ENCODE data around the gene RGS17.
"Not testable (repeated sequence)": the region's sequence is repeated elsewhere in the genome, so short reads cannot be mapped to it uniquely, and the experiment has no call there.

Gene RGS17

GRCh38 chr6:153131037-153131981 lies at the start of gene RGS17:
Gene RGS17, minus strand, starts transcription at chr6:153131282. Its CDS starts 87,264 bp downstream, at chr6:153044018.
- no peak for FAIRE-seq

- FAIRE-seq: no peak
Measured at GRCh38 chr6:153172815-153173214, 41.7 kb upstream of the RGS17 start.

- no peak for FAIRE-seq
Measured at GRCh38 chr6:153170511-153170910, 39.4 kb upstream of the RGS17 start.

- FAIRE-seq: no peak
Measured at GRCh38 chr6:153167907-153168306, 36.8 kb upstream of the RGS17 start.

GRCh38 chr6:153167061-153167891 lies 36.2 kb upstream of the RGS17 start:
- FAIRE-seq: no peak

GRCh38 chr6:153162646-153163045 lies 31.6 kb upstream of the RGS17 start:
- FAIRE-seq: no peak

GRCh38 chr6:153162172-153162571 lies 31.1 kb upstream of the RGS17 start:
- FAIRE-seq: no peak

- no peak for FAIRE-seq
Measured at GRCh38 chr6:153160221-153160620, 29.1 kb upstream of the RGS17 start.

- no peak for FAIRE-seq
Measured at GRCh38 chr6:153150752-153151440, 19.8 kb upstream of the RGS17 start.

- no peak for FAIRE-seq
Measured at GRCh38 chr6:153150371-153150751, 19.3 kb upstream of the RGS17 start.

GRCh38 chr6:153149891-153150290 lies 18.8 kb upstream of the RGS17 start:
- no peak for FAIRE-seq

- FAIRE-seq: no peak
Measured at GRCh38 chr6:153146413-153146812, 15.3 kb upstream of the RGS17 start.

- FAIRE-seq: no peak
Measured at GRCh38 chr6:153145591-153145990, 14.5 kb upstream of the RGS17 start.

- no peak for FAIRE-seq
Measured at GRCh38 chr6:153143200-153143599, 12.1 kb upstream of the RGS17 start.

GRCh38 chr6:153140299-153140698 lies 9.2 kb upstream of the RGS17 start:
- FAIRE-seq: no peak

GRCh38 chr6:153138930-153139329 lies 7.8 kb upstream of the RGS17 start:
- FAIRE-seq: no peak

GRCh38 chr6:153135681-153136080 lies 4.6 kb upstream of the RGS17 start:
- FAIRE-seq: no peak

- FAIRE-seq: not testable (repeated sequence)
Measured at GRCh38 chr6:153133667-153134066, 2.6 kb upstream of the RGS17 start.

GRCh38 chr6:153130515-153131036 lies 506 bp downstream of the RGS17 start:
- no peak for FAIRE-seq

GRCh38 chr6:153129873-153130514 lies 1.1 kb downstream of the RGS17 start:
- no peak for FAIRE-seq

GRCh38 chr6:153126218-153126617 lies 4.9 kb downstream of the RGS17 start:
- FAIRE-seq: no peak

GRCh38 chr6:153125032-153125431 lies 6.0 kb downstream of the RGS17 start:
- FAIRE-seq: no peak
